ENCODE data around the gene MYO18B. TPM values are rescaled to one million over a fixed set of nuclear protein-coding genes. Genes with fewer than 3 reads are reported as not detected.

The MYO18B gene
- total RNA-seq, 2 donors from 2014 or later = 0.12 to 0.65 TPM

GRCh38 chr22:25722626-25723025 lies 19.4 kb upstream of the MYO18B start:
- no peak for ATAC-seq
- Mint-ChIP-seq H3K4me1 (no peaks in the 10 kb centered on the region), H3K36me3 (ENCODE audit: low read depth) (no peaks in the 10 kb centered on the region), H3K4me3 (no peak overlapping the region), H3K27me3 (no peaks in the 10 kb centered on the region), H3K27ac (no peak overlapping the region)
- H3K9me3 ChIP-seq (ENCODE audit: control insufficient read depth, low read length, poor library complexity, severe bottlenecking) = no peaks in the 10 kb centered on the region
- no peak for DNase-seq

DNA sequence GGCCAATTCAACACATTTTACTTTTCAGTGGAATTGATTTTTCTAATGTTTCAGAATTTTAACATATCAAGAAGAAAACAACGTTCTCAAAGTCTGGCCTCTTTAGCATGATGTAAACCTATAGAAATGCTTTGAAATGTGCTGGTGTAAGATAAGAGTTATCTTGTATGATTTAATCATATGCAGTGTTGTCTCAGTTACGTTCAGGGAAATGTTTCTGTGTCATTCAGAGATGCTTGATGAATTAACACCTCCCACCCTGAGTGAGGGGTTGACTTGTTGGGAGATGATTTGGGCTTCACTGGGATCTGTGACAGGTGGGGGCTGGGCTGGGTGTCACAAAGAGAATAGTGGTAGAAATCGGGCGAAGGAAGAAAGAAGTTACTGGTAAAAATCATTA lies 15.7 kb upstream of the MYO18B start:
- ATAC-seq = no peak
- Mint-ChIP-seq H3K4me1 (no peaks in the 10 kb centered on the region), H3K4me3 (no peak overlapping the region), H3K36me3 (ENCODE audit: low read depth) (no peaks in the 10 kb centered on the region), H3K27me3 (peaks cover 15% of the 10 kb centered on the region), H3K27ac (no peak overlapping the region)
- DNase-seq = no peak
- no peaks in the 10 kb centered on the region for H3K9me3 ChIP-seq (ENCODE audit: control insufficient read depth, low read length, poor library complexity, severe bottlenecking)

- DNase-seq = no peak
- no peak for ATAC-seq
- Mint-ChIP-seq H3K4me3 (no peak overlapping the region), H3K27ac (no peak overlapping the region), H3K36me3 (ENCODE audit: low read depth) (no peaks in the 10 kb centered on the region), H3K4me1 (no peaks in the 10 kb centered on the region), H3K27me3 (peaks cover 18% of the 10 kb centered on the region)
- no peaks in the 10 kb centered on the region for H3K9me3 ChIP-seq (ENCODE audit: control insufficient read depth, low read length, poor library complexity, severe bottlenecking)
Measured at GRCh38 chr22:25728071-25728470, 13.9 kb upstream of the MYO18B start.

DNA sequence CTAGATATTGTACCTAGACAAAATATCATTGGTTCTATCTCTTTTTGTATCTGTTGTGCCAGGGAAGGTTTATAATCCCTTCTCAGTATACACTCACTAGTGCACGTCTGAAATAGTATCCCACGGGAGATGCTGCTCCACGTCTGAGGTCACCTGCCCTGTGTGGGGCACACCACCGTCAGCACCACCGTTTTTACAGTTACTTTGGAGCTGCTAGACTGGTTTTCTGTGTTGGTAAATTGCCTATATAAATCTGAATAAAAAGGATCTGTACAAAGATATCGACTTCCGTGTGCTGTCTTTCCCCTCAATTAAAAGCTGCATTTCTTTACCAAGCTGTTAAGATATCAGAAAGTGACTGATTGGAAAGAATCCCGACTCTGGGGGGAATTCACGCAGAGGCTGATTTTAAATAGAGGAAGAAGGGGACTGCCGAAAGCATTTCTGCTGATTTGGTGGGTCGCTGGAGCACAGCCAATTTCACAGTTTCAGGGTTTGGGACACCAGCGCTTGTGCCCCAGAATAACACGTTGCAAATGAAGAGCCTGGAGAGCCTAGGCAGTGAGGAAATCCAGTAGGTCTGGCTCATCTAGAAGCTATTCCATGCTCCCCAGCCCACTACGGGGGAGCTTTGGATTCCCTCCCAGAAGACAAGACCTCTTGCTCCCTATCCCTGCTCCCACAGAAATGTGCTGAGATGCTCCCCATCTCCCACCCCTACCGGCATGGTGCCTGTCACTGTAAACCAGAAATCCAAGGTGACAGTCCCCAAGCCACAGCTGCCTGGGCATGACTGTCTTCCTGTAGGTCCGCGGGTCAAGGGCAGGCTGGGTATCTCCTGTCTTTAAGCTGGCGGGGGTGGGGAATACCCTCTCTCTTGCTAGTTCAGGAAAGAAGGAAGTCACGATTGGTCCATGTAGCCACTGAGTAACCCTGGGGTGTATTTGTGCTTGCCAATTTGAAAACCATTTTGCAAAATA lies 12.7 kb upstream of the MYO18B start:
- DNase-seq (no peak), ATAC-seq (no peak)
- no peaks in the 10 kb centered on the region for H3K36me3 Mint-ChIP-seq (ENCODE audit: low read depth)
- H3K27ac Mint-ChIP-seq = no peak overlapping the region
- no peaks in the 10 kb centered on the region for H3K4me1 Mint-ChIP-seq
- peaks cover 24% of the 10 kb centered on the region for H3K27me3 Mint-ChIP-seq
- no peak overlapping the region for H3K4me3 Mint-ChIP-seq
- no peaks in the 10 kb centered on the region for H3K9me3 ChIP-seq (ENCODE audit: control insufficient read depth, low read length, poor library complexity, severe bottlenecking)

DNA sequence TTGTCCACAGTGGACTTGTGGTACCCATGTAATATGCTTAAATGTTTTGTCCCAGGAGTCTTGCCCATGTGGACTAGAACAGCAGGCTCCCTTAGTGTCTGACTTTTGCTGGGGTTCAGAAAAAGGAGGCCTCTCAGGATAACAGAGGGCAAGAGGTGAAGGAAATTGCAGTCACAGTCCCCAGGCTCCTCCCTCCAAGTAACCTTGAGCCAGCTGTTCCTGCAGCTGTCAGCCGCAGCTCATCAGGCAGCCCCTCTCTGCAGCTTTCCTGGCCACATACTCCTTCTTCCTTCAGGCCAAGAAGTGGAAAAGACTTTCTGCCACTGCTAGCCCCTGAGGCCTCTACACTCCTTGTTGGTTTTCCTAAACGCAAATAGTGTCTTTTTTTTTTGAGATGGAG lies 6.3 kb upstream of the MYO18B start:
- Mint-ChIP-seq H3K4me3 (no peak overlapping the region), H3K36me3 (ENCODE audit: low read depth) (no peaks in the 10 kb centered on the region), H3K27me3 (peaks cover 20% of the 10 kb centered on the region), H3K4me1 (peaks cover 3% of the 10 kb centered on the region), H3K27ac (no peak overlapping the region)
- ATAC-seq (no peak), DNase-seq (no peak)
- no peaks in the 10 kb centered on the region for H3K9me3 ChIP-seq (ENCODE audit: control insufficient read depth, low read length, poor library complexity, severe bottlenecking)

- peak overlapping the region; percentile 12 for H3K4me3 Mint-ChIP-seq
- ATAC-seq (peak; percentile 33), DNase-seq (no peak)
- H3K36me3 Mint-ChIP-seq (ENCODE audit: low read depth) = no peaks in the 10 kb centered on the region
- peaks cover 3% of the 10 kb centered on the region for H3K4me1 Mint-ChIP-seq
- H3K9me3 ChIP-seq (ENCODE audit: control insufficient read depth, low read length, poor library complexity, severe bottlenecking) = no peaks in the 10 kb centered on the region
- H3K27ac Mint-ChIP-seq = no peak overlapping the region
- peaks cover 20% of the 10 kb centered on the region for H3K27me3 Mint-ChIP-seq
Measured at GRCh38 chr22:25736378-25737011, 5.5 kb upstream of the MYO18B start.

DNA sequence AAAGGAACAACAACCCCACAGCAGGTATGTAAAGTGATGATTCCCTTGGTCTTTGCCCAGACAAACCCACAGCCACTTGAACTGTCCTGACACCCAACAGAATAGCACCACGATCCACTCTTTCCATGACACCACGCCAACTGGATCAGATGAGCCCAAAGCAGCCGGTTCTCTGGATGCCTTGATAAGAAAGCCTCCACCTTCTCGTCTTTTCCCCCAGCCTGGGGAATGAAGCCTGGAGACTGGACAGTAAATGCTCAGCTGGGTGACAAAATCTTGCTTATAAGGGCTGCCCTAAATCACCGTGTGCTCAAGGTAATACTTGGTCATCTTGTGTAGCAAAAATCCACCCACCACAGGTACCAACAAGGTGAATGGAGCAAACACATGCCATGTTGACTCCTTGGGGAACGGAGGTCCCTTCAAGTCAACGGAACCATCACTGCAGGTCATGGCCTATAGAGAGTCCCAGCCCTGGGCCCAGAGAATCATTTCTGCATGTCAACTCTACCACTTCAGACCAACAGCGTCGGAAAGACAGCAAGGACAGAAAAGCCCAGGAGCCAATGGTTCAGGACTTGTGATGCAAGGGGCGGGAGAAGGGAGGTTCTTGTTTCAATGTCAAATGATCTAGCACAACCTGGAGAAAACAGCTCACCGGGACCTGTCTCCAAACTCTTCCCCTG lies 2.2 kb upstream of the MYO18B start:
- Mint-ChIP-seq H3K27ac (no peak overlapping the region), H3K27me3 (peaks cover 5% of the 10 kb centered on the region), H3K4me1 (peaks cover 3% of the 10 kb centered on the region), H3K36me3 (ENCODE audit: low read depth) (peaks cover 2% of the 10 kb centered on the region), H3K4me3 (no peak overlapping the region)
- H3K9me3 ChIP-seq (ENCODE audit: control insufficient read depth, low read length, poor library complexity, severe bottlenecking) = no peaks in the 10 kb centered on the region
- ATAC-seq (no peak), DNase-seq (no peak)

- Mint-ChIP-seq H3K27ac (no peak overlapping the region), H3K4me3 (no peak overlapping the region), H3K36me3 (ENCODE audit: low read depth) (peaks cover 2% of the 10 kb centered on the region), H3K4me1 (no peaks in the 10 kb centered on the region), H3K27me3 (no peaks in the 10 kb centered on the region)
- DNase-seq = no peak
- H3K9me3 ChIP-seq (ENCODE audit: control insufficient read depth, low read length, poor library complexity, severe bottlenecking) = no peaks in the 10 kb centered on the region
- no peak for ATAC-seq
Measured at GRCh38 chr22:25742918-25743708, 1.1 kb downstream of the MYO18B start.

GRCh38 chr22:25744694-25745093 lies 2.7 kb downstream of the MYO18B start:
- H3K36me3 Mint-ChIP-seq (ENCODE audit: low read depth) = peaks cover 2% of the 10 kb centered on the region
- no peak for DNase-seq
- no peak for ATAC-seq
- H3K4me1 Mint-ChIP-seq = peaks cover 7% of the 10 kb centered on the region
- H3K27me3 Mint-ChIP-seq = peaks cover 6% of the 10 kb centered on the region
- H3K4me3 Mint-ChIP-seq = no peak overlapping the region
- no peak overlapping the region for H3K27ac Mint-ChIP-seq
- H3K9me3 ChIP-seq (ENCODE audit: control insufficient read depth, low read length, poor library complexity, severe bottlenecking) = no peaks in the 10 kb centered on the region

GRCh38 chr22:25745341-25746011 lies 3.5 kb downstream of the MYO18B start:
- no peak overlapping the region for H3K27ac Mint-ChIP-seq
- DNase-seq (no peak), ATAC-seq (no peak)
- H3K4me3 Mint-ChIP-seq = no peak overlapping the region
- H3K27me3 Mint-ChIP-seq = peaks cover 14% of the 10 kb centered on the region
- H3K9me3 ChIP-seq (ENCODE audit: control insufficient read depth, low read length, poor library complexity, severe bottlenecking) = no peaks in the 10 kb centered on the region
- peaks cover 2% of the 10 kb centered on the region for H3K36me3 Mint-ChIP-seq (ENCODE audit: low read depth)
- peaks cover 10% of the 10 kb centered on the region for H3K4me1 Mint-ChIP-seq

GRCh38 chr22:25746012-25746373 lies 4.0 kb downstream of the MYO18B start:
- H3K36me3 Mint-ChIP-seq (ENCODE audit: low read depth) = peaks cover 2% of the 10 kb centered on the region
- no peak overlapping the region for H3K27ac Mint-ChIP-seq
- H3K4me3 Mint-ChIP-seq = no peak overlapping the region
- no peaks in the 10 kb centered on the region for H3K9me3 ChIP-seq (ENCODE audit: control insufficient read depth, low read length, poor library complexity, severe bottlenecking)
- DNase-seq = no peak
- ATAC-seq = no peak
- peaks cover 12% of the 10 kb centered on the region for H3K4me1 Mint-ChIP-seq
- peaks cover 16% of the 10 kb centered on the region for H3K27me3 Mint-ChIP-seq

GRCh38 chr22:25747245-25747944 lies 5.4 kb downstream of the MYO18B start:
- no peaks in the 10 kb centered on the region for H3K9me3 ChIP-seq (ENCODE audit: control insufficient read depth, low read length, poor library complexity, severe bottlenecking)
- no peak overlapping the region for H3K4me3 Mint-ChIP-seq
- H3K4me1 Mint-ChIP-seq = peaks cover 12% of the 10 kb centered on the region
- H3K27ac Mint-ChIP-seq = no peak overlapping the region
- DNase-seq (no peak), ATAC-seq (no peak)
- H3K36me3 Mint-ChIP-seq (ENCODE audit: low read depth) = peaks cover 2% of the 10 kb centered on the region
- H3K27me3 Mint-ChIP-seq = peaks cover 16% of the 10 kb centered on the region
